OCI-LY1 (cell line): ENCODE results near the gene DDX10.

Experiments
- CTCF ChIP-seq: fragments of 200-600 bp; sonication (generic), shearing (Covaris generic); IDR thresholded peaks from 2 replicates; pipeline ENCODE4 v1.5.1; 2017; ENCODE audit warnings: mild to moderate bottlenecking, antibody characterized with exemption, low read length, moderate library complexity, mixed read lengths
- EZH2 ChIP-seq: fragments of 200-600 bp; sonication (generic), shearing (Covaris generic); IDR thresholded peaks from 2 replicates; pipeline ENCODE4 v1.8.0; 2017; ENCODE audit warnings: borderline replicate concordance, mixed run types, mild to moderate bottlenecking, antibody characterized with exemption, low read length, moderate library complexity, mixed read lengths

- TF ChIP-seq CTCF (no peak), EZH2 (no peak)
Observed at GRCh38 chr11:108724974-108725689, 60.3 kb downstream of the DDX10 start.
